IMR-90 (cell line): ENCODE measurements around the gene TGFA. TPM values are rescaled to one million over a fixed set of nuclear protein-coding genes. Genes with fewer than 3 reads are reported as not detected.

Experiments used
- ATAC-seq: fragments of 200-7000 bp; cut with Tn5 transposase; 2 replicates; pipeline ENCODE4 v1.9.1; 2020; ENCODE audit warnings: low read depth, mild to moderate bottlenecking, moderate library complexity
- BruUV-seq: library from RNA; stranded (reverse); fragments of 400-500 nt; replicated peaks from 2 replicates; lab custom pipeline; 2021; lab: Mats Ljungman, UMichigan
- CTCF ChIA-PET: fragments of 300-600 bp; formaldehyde crosslinking; extraction: SDS; loops from one replicate; lab custom pipeline; 2021; ENCODE audit warnings: antibody characterized with exemption; lab: Yijun Ruan, JAX
- POLR2A ChIA-PET: fragments of 300-600 bp; sonication (Branson Sonifier 250); formaldehyde crosslinking; loops from one replicate; lab custom pipeline; 2022; ENCODE audit warnings: antibody characterized with exemption; ENCODE audit not compliant: unreplicated experiment; lab: Charles Lee
- DNase-seq: peaks from one replicate; pipeline ENCODE4 v3.0.0; 2013
- H2AFZ ChIP-seq: replicated peaks from 2 replicates; pipeline ENCODE3; 2013; ENCODE audit warnings: low read length, mild to moderate bottlenecking; ENCODE audit not compliant: poor library complexity
- H2AK5ac ChIP-seq: 2 replicates; pipeline ENCODE4 v1.6.1; 2013; ENCODE audit warnings: low read depth, low read length, inconsistent platforms
- H2AK9ac ChIP-seq: replicated peaks from 2 replicates; pipeline ENCODE3; 2013; ENCODE audit warnings: mild to moderate bottlenecking, low read depth, low read length, moderate library complexity; ENCODE audit not compliant: poor library complexity
- H2BK120ac ChIP-seq: 2 replicates; pipeline ENCODE4 v1.6.1; 2013; ENCODE audit warnings: low read depth, low read length, inconsistent platforms
- H2BK15ac ChIP-seq: 3 replicates; pipeline ENCODE4 v1.6.1; 2013; ENCODE audit warnings: low read depth, low read length, inconsistent platforms
- H2BK20ac ChIP-seq: 2 replicates; pipeline ENCODE4 v1.6.1; 2013; ENCODE audit warnings: low read depth, mild to moderate bottlenecking, inconsistent platforms, low read length, moderate library complexity
- H2BK5ac ChIP-seq: 2 replicates; pipeline ENCODE4 v1.6.1; 2013; ENCODE audit warnings: mild to moderate bottlenecking, low read depth, low read length, inconsistent platforms; ENCODE audit not compliant: poor library complexity, severe bottlenecking
- H3K14ac ChIP-seq: replicated peaks from 2 replicates; pipeline ENCODE4 v1.6.1; 2013; ENCODE audit warnings: low read depth, low read length, inconsistent platforms
- H3K18ac ChIP-seq: 2 replicates; pipeline ENCODE4 v1.6.1; 2013; ENCODE audit warnings: low read depth, low read length, control low read depth
- H3K23ac ChIP-seq: 2 replicates; pipeline ENCODE4 v1.6.1; 2013; ENCODE audit warnings: low read depth, low read length, inconsistent platforms
- H3K27ac ChIP-seq: 2 replicates; pipeline ENCODE4 v1.5.1; 2013; ENCODE audit warnings: mild to moderate bottlenecking, control low read depth, low read length; ENCODE audit not compliant: insufficient read depth
- H3K27me3 ChIP-seq: 2 replicates; pipeline ENCODE4 v1.6.1; 2013; ENCODE audit warnings: low read length; ENCODE audit not compliant: control insufficient read depth, insufficient read depth
- H3K36me3 ChIP-seq: 2 replicates; pipeline ENCODE4 v1.6.1; 2013; ENCODE audit warnings: low read length, mixed read lengths; ENCODE audit not compliant: control insufficient read depth, insufficient read depth
- H3K4ac ChIP-seq: 2 replicates; pipeline ENCODE4 v1.6.1; 2013; ENCODE audit warnings: low read depth, low read length, inconsistent platforms
- H3K4me1 ChIP-seq: 2 replicates; pipeline ENCODE4 v1.6.1; 2013; ENCODE audit warnings: low read length, mixed read lengths; ENCODE audit not compliant: control insufficient read depth, insufficient read depth
- H3K4me2 ChIP-seq: 2 replicates; pipeline ENCODE4 v1.6.1; 2013; ENCODE audit warnings: low read depth, mild to moderate bottlenecking, control low read depth, low read length, moderate library complexity
- H3K4me3 ChIP-seq: 2 replicates; pipeline ENCODE4 v1.5.1; 2013; ENCODE audit warnings: low read depth, mild to moderate bottlenecking, control low read depth, low read length, moderate library complexity; ENCODE audit not compliant: insufficient read depth
- H3K56ac ChIP-seq: 2 replicates; pipeline ENCODE4 v1.6.1; 2013; ENCODE audit warnings: low read length, inconsistent platforms; ENCODE audit not compliant: insufficient read depth; ENCODE audit errors: extremely low read depth
- H3K79me1 ChIP-seq, 2 experiments: 2 replicates each; pipeline ENCODE4 v1.6.1; 2013; ENCODE audit warnings: low read length in 2 of 2, inconsistent platforms in 1 of 2, low read depth in 1 of 2
- H3K9ac ChIP-seq: 2 replicates; pipeline ENCODE4 v1.6.1; 2013; ENCODE audit warnings: low read depth, low read length, control low read depth
- H3K9me1 ChIP-seq: 2 replicates; pipeline ENCODE4 v1.6.1; 2013; ENCODE audit warnings: low read length, inconsistent platforms; ENCODE audit not compliant: insufficient read depth
- H3K9me3 ChIP-seq: 2 replicates; pipeline ENCODE4 v1.6.1; 2013; ENCODE audit warnings: low read length; ENCODE audit not compliant: control insufficient read depth, insufficient read depth
- H4K20me1 ChIP-seq: 2 replicates; pipeline ENCODE4 v1.6.1; 2013; ENCODE audit warnings: low read length, inconsistent platforms; ENCODE audit not compliant: insufficient read depth
- H4K5ac ChIP-seq: 2 replicates; pipeline ENCODE4 v1.6.1; 2013; ENCODE audit warnings: mild to moderate bottlenecking, low read depth, low read length, control low read depth
- H4K8ac ChIP-seq, 2 experiments: 2 replicates each; pipeline ENCODE4 v1.6.1; 2013; ENCODE audit warnings: low read depth in 2 of 2, low read length in 2 of 2, control low read depth in 1 of 2, inconsistent platforms in 1 of 2
- H4K91ac ChIP-seq: 2 replicates; pipeline ENCODE4 v1.6.1; 2013; ENCODE audit warnings: low read depth, low read length, inconsistent platforms; ENCODE audit not compliant: insufficient read depth
- CHD1 ChIP-seq: IDR thresholded peaks from 2 replicates; pipeline ENCODE4 v1.6.1; 2012; ENCODE audit warnings: low read depth, low read length, improper control_type of control experiment
- ELK1 ChIP-seq: fragments of 150-350 bp; IDR thresholded peaks from 2 replicates; pipeline ENCODE4 v1.6.1; 2016; ENCODE audit warnings: low read depth, mild to moderate bottlenecking, low read length, moderate library complexity, borderline replicate concordance
- MAZ ChIP-seq: IDR thresholded peaks from 2 replicates; pipeline ENCODE4 v1.6.1; 2012; ENCODE audit warnings: low read depth, mild to moderate bottlenecking, low read length, improper control_type of control experiment, moderate library complexity, borderline replicate concordance
- MXI1 ChIP-seq: IDR thresholded peaks from 2 replicates; pipeline ENCODE4 v1.6.1; 2012; ENCODE audit warnings: low read depth, mild to moderate bottlenecking, low read length, moderate library complexity, borderline replicate concordance
- RFX5 ChIP-seq: IDR thresholded peaks from 2 replicates; pipeline ENCODE4 v1.8.0; 2012; ENCODE audit warnings: low read depth, mild to moderate bottlenecking, low read length, moderate library complexity
- WGBS, 2 experiments: methylation state at CpG; one replicate each; pipeline versions ENCODE4 v1.1.5 to v1.1.7; 2013; ENCODE audit warnings: missing lambda C conversion rate in 2 of 2; ENCODE audit not compliant: insufficient read length in 1 of 2; ENCODE audit errors: extremely low coverage in 2 of 2; 5-methylcytosine and 5-hydroxymethylcytosine counted together
- dilution Hi-C: fragments of 300-500 bp; cut with HindIII; formaldehyde crosslinking; loops from one replicate; pipeline ENCODE4 v1.14.3; 2018; ENCODE audit warnings: low sequenced_read_pairs; ENCODE audit not compliant: unreplicated experiment
- in situ Hi-C: fragments of 300-500 bp; cut with MboI; formaldehyde crosslinking; loops from 3 replicates; pipeline ENCODE4 v1.14.3; 2019; ENCODE audit warnings: low sequenced_read_pairs, inconsistent platforms, mixed read lengths
- intact Hi-C: fragments of 100-400 bp; cut with micrococcal nuclease; formaldehyde crosslinking; loops from 2 replicates; pipeline ENCODE4 v1.10.0; 2022
- polyA plus RNA-seq, 3 experiments: library from polyadenylated mRNA; depleted of rRNA; stranded (reverse); fragments of >200 nt; gene quantifications; 2 replicates each; pipeline ENCODE4 v1.2.3, GENCODE V29; 2012; ENCODE audit warnings: low replicate concordance in 1 of 3
- total RNA-seq: library from RNA; depleted of rRNA; stranded (reverse); fragments of >200 nt; gene quantifications from 2 replicates; pipeline ENCODE4 v1.2.3, GENCODE V29; 2012

Gene TGFA
- total and polyA plus RNA-seq, 2 of the 4 experiments (the other 2 are of a cell fraction), result not detected

DNA sequence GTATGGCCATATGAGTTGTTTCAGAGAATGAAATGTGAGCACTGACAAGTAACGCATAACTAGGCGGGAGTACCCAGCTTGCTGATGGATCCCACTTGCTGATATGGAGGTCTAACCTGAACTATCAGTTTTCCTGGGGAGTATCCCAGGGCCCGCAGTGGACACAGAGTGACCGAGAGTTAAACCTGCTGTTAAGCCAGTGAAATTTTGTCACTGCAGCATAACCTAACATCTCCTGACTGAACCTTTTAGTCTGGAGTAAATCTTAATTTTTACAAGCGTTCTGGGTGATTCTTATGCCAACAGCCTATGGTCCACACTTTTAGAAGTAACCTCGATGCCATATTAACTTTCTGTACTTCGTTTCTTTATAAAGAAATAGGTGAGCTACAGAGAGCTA, 54.4 kb downstream of the TGFA start:
- H3K23ac ChIP-seq, result no peak overlapping the region
- H3K79me1 ChIP-seq, result no peaks in the 10 kb centered on the region
- H2BK15ac ChIP-seq, result no peak overlapping the region
- no peaks in the 10 kb centered on the region for H3K9me3 ChIP-seq
- no peak overlapping the region for H3K4me2 ChIP-seq
- no peak overlapping the region for H2AFZ ChIP-seq
- no peak overlapping the region for H4K8ac ChIP-seq
- no peaks in the 10 kb centered on the region for H3K4me1 ChIP-seq
- H2BK5ac ChIP-seq, result no peak overlapping the region
- BruUV-seq, result no TSS peak
- H2BK120ac ChIP-seq, result no peak overlapping the region
- POLR2A ChIA-PET, result no interaction called here
- H3K56ac ChIP-seq, result no peak overlapping the region
- no peak overlapping the region for H3K4me3 ChIP-seq
- H3K9me1 ChIP-seq, result no peaks in the 10 kb centered on the region
- H4K91ac ChIP-seq, result no peak overlapping the region
- no peak overlapping the region for H2AK5ac ChIP-seq
- H3K9ac ChIP-seq, result no peak overlapping the region
- H3K4ac ChIP-seq, result no peak overlapping the region
- no CpG with 5 or more reads among the region's 7 CpGs for WGBS, 2 experiments
- TF ChIP-seq RFX5 (no peak), MXI1 (no peak), CHD1 (no peak), ELK1 (no peak), MAZ (no peak)
- H3K36me3 ChIP-seq, result no peaks in the 10 kb centered on the region
- no peak overlapping the region for H4K5ac ChIP-seq
- H3K27me3 ChIP-seq, result peaks cover 3% of the 10 kb centered on the region
- H3K27ac ChIP-seq, result no peak overlapping the region
- CTCF ChIA-PET, result interaction anchor here (0.6 kb wide), 1 partner anchor 33 kb away, joined by 3 read pairs; no protein-coding TSS in a partner anchor
- in situ Hi-C loops, result no loop called here
- dilution Hi-C loops, result no loop called here
- no peak overlapping the region for H2AK9ac ChIP-seq
- no peaks in the 10 kb centered on the region for H4K20me1 ChIP-seq
- ATAC-seq (no peak), DNase-seq (no peak)
- no peak overlapping the region for H2BK20ac ChIP-seq
- no peak overlapping the region for H3K14ac ChIP-seq
- no peak overlapping the region for H3K18ac ChIP-seq
- intact Hi-C loops, result no loop called here
